Right lobe of liver (tissue), 6 donors: ENCODE measurements around the gene NATD1. TPM values are rescaled to one million over a fixed set of nuclear protein-coding genes. Genes with fewer than 3 reads are reported as not detected.

Experiments used
- ATAC-seq, 4 donors: fragments of 200-7000 bp; cut with Tn5 transposase; one replicate each; pipeline ENCODE4 v1.9.1; 2020; ENCODE audit warnings: mild to moderate bottlenecking in 4 of 4, moderate library complexity in 4 of 4
- DNase-seq, 3 donors: peaks; one replicate each; pipeline ENCODE4 v3.0.0-alpha.2; 2020
- H3K27ac ChIP-seq, 3 donors: fragments of 200-600 bp; one replicate each; pipeline ENCODE4 v1.8.0; 2022
- H3K27me3 ChIP-seq, 2 donors: fragments of 200-600 bp; one replicate each; pipeline ENCODE4 v1.8.0; 2022
- H3K36me3 ChIP-seq, 4 donors: fragments of 200-600 bp; sonication (generic) in 1 of 4; one replicate each; pipeline versions ENCODE4 v1.5.1 to v1.8.0; 2017 to 2022; ENCODE audit warnings: control low read depth in 1 of 4
- H3K4me1 ChIP-seq, 4 donors: fragments of 200-600 bp; sonication (generic) in 1 of 4; one replicate each; pipeline versions ENCODE4 v1.5.1 to v1.8.0; 2017 to 2022; ENCODE audit warnings: control low read depth in 1 of 4
- H3K4me3 ChIP-seq, 3 donors: fragments of 200-600 bp; one replicate each; pipeline ENCODE4 v1.8.0; 2022
- H3K9me3 ChIP-seq, 4 donors: fragments of 200-600 bp; sonication (generic) in 1 of 4; one replicate each; pipeline versions ENCODE4 v1.5.1 to v1.8.0; 2017 to 2022; ENCODE audit warnings: control low read depth in 1 of 4
- POLR2A ChIP-seq: fragments of 450-650 bp; IDR thresholded peaks from one replicate; pipeline ENCODE4 v1.6.1; 2017; ENCODE audit warnings: antibody characterized with exemption, mild to moderate bottlenecking
- WGBS: methylation state at CpG from one replicate; pipeline ENCODE4 v1.1.6; 2018; ENCODE audit warnings: low coverage, low lambda C conversion rate; ENCODE audit not compliant: insufficient coverage; ENCODE audit errors: missing lambda C conversion rate; 5-methylcytosine and 5-hydroxymethylcytosine counted together
- intact Hi-C, 2 donors: fragments of 100-400 bp; cut with DNase I; formaldehyde crosslinking; loops; one replicate each; pipeline versions ENCODE4 v1.11.2 to v1.14.1; 2022
- total RNA-seq, 6 experiments: library from RNA; depleted of rRNA in 2 of 6; stranded (reverse); fragments of >200 nt in 2 of 6; fragmentation: NEBNext Ultra II Directional in 3 of 6; extraction: Animal tissue kit (Norgen Biotek cat#: 25700) in 3 of 6; gene quantifications; one replicate each; pipeline versions ENCODE4 v1.1.0 to v1.2.4, GENCODE V29; 2016 to 2023
- TF ChIP-seq, protein P1 (sequence below), 4 donors: fragments of 200-600 bp in 3 of 4; fragments of 450-650 bp in 1 of 4; IDR thresholded peaks; one replicate each; pipeline versions ENCODE4 v1.5.1 to v1.8.0; 2016 to 2022; ENCODE audit warnings: antibody characterized with exemption in 4 of 4, mild to moderate bottlenecking in 2 of 4
- donor health status: DM: no; HTN: yes; CAD: no.
- donor health status: DM: no; HTN: no; CAD: no.
- donor health status: DM: no; HTN: no; CAD: no.
- donor health status: DM: no; HTN: yes; CAD: no.
- donor health status: DM: no; HTN: yes; CAD: no.

The NATD1 gene
- total RNA-seq, 6 experiments from 2014 or later, result 3.3 to 5.5 (median 4.7) TPM

DNA sequence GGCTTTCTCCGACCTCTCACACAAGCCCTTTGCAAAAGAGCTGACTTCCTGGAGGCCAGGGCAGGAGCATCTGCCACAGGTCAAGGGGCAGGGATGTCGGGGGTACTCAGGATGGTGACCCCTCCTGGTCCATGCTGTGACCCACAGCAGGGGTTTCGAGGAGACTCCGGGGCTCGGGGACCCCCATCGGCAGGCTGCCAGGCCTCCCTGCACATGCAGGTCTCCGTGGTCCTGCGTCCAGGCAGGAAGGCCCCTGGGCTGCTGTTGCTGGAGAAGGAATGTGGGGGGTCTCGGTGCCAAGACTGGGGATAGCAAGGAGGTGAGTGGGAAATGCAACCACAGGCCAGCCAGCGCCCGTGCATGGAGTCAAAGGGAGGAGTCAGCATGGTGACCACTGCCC is 11.6 kb downstream of the NATD1 start:
- no peak overlapping the region for H3K27ac ChIP-seq
- no peaks in the 10 kb centered on the region for H3K36me3 ChIP-seq
- H3K9me3 ChIP-seq, result no peaks in the 10 kb centered on the region
- no peak overlapping the region for H3K4me3 ChIP-seq
- DNase-seq (no peak), ATAC-seq (no peak)
- intact Hi-C loops, result no loop called here
- WGBS, result no CpG with 5 or more reads among the region's 11 CpGs
- TF ChIP-seq, protein P1, sequence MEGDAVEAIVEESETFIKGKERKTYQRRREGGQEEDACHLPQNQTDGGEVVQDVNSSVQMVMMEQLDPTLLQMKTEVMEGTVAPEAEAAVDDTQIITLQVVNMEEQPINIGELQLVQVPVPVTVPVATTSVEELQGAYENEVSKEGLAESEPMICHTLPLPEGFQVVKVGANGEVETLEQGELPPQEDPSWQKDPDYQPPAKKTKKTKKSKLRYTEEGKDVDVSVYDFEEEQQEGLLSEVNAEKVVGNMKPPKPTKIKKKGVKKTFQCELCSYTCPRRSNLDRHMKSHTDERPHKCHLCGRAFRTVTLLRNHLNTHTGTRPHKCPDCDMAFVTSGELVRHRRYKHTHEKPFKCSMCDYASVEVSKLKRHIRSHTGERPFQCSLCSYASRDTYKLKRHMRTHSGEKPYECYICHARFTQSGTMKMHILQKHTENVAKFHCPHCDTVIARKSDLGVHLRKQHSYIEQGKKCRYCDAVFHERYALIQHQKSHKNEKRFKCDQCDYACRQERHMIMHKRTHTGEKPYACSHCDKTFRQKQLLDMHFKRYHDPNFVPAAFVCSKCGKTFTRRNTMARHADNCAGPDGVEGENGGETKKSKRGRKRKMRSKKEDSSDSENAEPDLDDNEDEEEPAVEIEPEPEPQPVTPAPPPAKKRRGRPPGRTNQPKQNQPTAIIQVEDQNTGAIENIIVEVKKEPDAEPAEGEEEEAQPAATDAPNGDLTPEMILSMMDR (IDR thresholded peaks at IDR 0.05), result no peak
- TF ChIP-seq POLR2A, result no peak
- no peaks in the 10 kb centered on the region for H3K4me1 ChIP-seq
- H3K27me3 ChIP-seq, result no peaks in the 10 kb centered on the region

DNA sequence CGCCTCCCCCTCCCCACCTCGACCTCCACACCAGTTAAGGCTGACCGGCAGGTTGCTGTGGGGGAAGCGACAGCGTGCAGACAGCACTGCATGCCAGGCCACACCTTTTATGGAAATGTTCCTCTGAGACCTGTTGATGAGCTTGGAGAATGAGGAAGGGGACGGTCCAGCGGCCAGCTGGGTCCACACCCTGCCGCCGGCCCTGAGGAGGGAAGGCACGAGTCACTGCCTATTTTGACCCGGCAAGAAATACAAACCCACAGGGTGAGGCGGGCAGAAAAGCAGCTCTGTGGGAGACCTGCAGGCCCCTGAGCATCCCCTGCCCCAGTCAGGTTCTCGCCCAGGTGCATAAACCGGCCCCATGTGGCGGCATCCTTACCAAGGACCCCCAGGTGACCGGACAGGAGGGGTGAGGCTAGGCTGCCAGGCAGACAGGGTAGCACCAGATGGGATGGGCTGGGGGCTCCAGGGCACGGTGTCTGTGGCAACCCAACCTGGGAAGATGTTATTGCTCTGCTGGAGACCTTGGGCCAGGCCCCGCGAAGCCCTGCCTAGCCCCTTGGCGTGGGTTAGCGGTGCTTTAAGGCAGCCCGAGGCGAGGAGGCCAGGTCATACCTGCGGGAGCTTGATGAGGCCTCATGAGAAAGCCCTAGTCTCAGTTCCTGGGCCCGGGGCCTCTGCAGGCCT is 12.7 kb downstream of the NATD1 start:
- TF ChIP-seq POLR2A, result no peak
- TF ChIP-seq, protein P1 (IDR thresholded peaks at IDR 0.05), result no peak
- Histone ChIP-seq H3K27ac (no peak overlapping the region), H3K4me3 (no peak overlapping the region), H3K27me3 (no peaks in the 10 kb centered on the region), H3K36me3 (no peaks in the 10 kb centered on the region), H3K9me3 (no peaks in the 10 kb centered on the region), H3K4me1 (no peaks in the 10 kb centered on the region)
- intact Hi-C loops, result no loop called here
- DNase-seq (no peak), ATAC-seq (no peak)
- 91% methylated on average over 12 of the region's 25 CpGs for WGBS

DNA sequence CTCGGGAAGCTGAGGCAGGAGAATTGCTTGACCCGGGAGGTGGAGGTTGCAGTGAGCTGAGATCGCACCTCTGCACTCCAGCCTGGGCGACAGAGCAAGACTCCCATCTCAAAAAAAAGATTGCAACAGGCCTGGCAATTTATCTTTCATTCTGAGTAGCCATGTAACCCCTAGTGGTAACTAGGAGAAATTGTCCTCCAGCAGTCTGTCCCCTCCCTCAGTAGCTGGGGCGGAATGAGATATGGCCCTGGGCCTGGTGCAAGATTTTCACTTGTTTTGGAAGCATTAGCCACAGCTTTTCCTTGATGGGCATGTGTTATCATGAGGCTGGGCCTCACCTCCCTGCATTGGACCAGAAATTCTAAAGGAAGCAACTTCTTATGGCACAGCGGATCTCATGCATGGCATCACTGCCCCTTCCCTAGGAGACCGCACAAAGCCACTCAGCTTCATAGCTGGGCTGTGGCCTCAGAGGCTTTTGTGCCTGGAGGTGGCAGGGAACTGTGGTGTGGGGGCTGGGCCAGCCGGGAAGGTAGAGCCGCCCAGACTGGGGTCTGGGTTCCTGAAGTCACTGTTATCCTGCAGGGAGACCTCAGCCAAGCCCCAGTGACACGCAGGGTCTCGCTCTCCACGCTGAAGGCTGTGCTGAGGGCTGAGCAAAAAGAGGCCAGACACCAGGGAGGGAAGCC is 13.4 kb downstream of the NATD1 start:
- TF ChIP-seq, protein P1 (IDR thresholded peaks at IDR 0.05), result peak; percentile 32 to 44 (median 40)
- no peak for TF ChIP-seq POLR2A
- intact Hi-C loops, result no loop called here
- ATAC-seq (peak; percentile 28 to 70 (median 66)), DNase-seq (no peak)
- H3K4me3 ChIP-seq, result no peak overlapping the region
- H3K4me1 ChIP-seq, result no peaks in the 10 kb centered on the region
- H3K27me3 ChIP-seq, result no peaks in the 10 kb centered on the region
- H3K9me3 ChIP-seq, result no peaks in the 10 kb centered on the region
- H3K27ac ChIP-seq, result no peak overlapping the region
- H3K36me3 ChIP-seq, result no peaks in the 10 kb centered on the region
- WGBS, result 62% methylated on average over 4 of the region's 12 CpGs

DNA sequence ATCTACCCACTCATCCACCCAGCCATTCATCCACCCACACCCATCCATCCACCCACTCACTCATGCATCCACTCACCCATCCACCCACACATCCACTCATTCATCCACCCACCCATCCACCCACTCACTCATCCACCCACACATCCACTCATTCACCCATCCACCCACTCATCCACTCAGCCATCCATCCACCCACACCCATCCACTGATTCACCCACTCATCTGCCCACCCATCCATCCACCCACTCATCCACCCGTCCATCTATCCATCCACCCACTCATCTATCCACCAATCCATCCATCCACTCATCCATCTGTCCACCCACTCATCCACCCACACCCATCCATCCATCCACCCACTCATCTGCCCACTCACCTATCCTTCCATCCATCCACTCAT is 17.3 kb downstream of the NATD1 start:
- intact Hi-C loops, result no loop called here
- no peaks in the 10 kb centered on the region for H3K36me3 ChIP-seq
- TF ChIP-seq POLR2A, result no peak
- TF ChIP-seq, protein P1 (IDR thresholded peaks at IDR 0.05), result no peak
- no peak for DNase-seq
- 76% methylated on average over 1 of the region's 1 CpG for WGBS
- H3K4me1 ChIP-seq, result no peaks in the 10 kb centered on the region
- H3K27me3 ChIP-seq, result no peaks in the 10 kb centered on the region
- H3K9me3 ChIP-seq, result no peaks in the 10 kb centered on the region
- no peak overlapping the region for H3K4me3 ChIP-seq
- no peak overlapping the region for H3K27ac ChIP-seq
- no peak for ATAC-seq
